GM12878 (cell line): ENCODE data around the gene CAMTA2. TPM values are rescaled to one million over a fixed set of nuclear protein-coding genes. Genes with fewer than 3 reads are reported as not detected.

Experiments
- ATF2 ChIP-seq: IDR thresholded peaks from 2 replicates; pipeline ENCODE4 v1.6.1; 2012; ENCODE audit warnings: low read length, inconsistent platforms
- BHLHE40 ChIP-seq, 2 experiments: fragments of 450-650 bp in 1 of 2; IDR thresholded peaks; 2 replicates each; pipeline ENCODE4 v1.6.1; 2011 to 2017; ENCODE audit warnings: low read depth in 2 of 2, borderline replicate concordance in 1 of 2, improper control_type of control experiment in 1 of 2, low read length in 1 of 2, mild to moderate bottlenecking in 1 of 2
- BRCA1 ChIP-seq: IDR thresholded peaks from 2 replicates; pipeline ENCODE4 v1.6.1; 2011; ENCODE audit warnings: low read depth, low read length, improper control_type of control experiment
- CBFB ChIP-seq: IDR thresholded peaks from 2 replicates; pipeline ENCODE4 v1.6.1; 2016; ENCODE audit warnings: antibody characterized with exemption, low read depth
- CBX5 ChIP-seq: sonication (generic); IDR thresholded peaks from 2 replicates; pipeline ENCODE4 v1.6.1; 2016; ENCODE audit warnings: low read depth, moderate library complexity, mild to moderate bottlenecking, inconsistent platforms
- CEBPB ChIP-seq, 2 experiments: fragments of 150-350 bp in 1 of 2; IDR thresholded peaks; 2 replicates each; pipeline ENCODE4 v1.6.1; 2012 to 2014; ENCODE audit warnings: low read depth in 2 of 2, low read length in 2 of 2, borderline replicate concordance in 1 of 2, inconsistent platforms in 1 of 2
- ESRRA ChIP-seq: IDR thresholded peaks from 2 replicates; pipeline ENCODE4 v1.6.1; 2012; ENCODE audit warnings: mild to moderate bottlenecking, low read length, improper control_type of control experiment
- ETV6 ChIP-seq, 2 experiments: fragments of 450-650 bp in 1 of 2; IDR thresholded peaks in 1 of 2; conservative IDR thresholded peaks in 1 of 2; 2 replicates each; pipeline ENCODE4 v1.6.1; 2014; ENCODE audit warnings: antibody characterized with exemption in 1 of 2, borderline replicate concordance in 1 of 2, low read depth in 1 of 2, mild to moderate bottlenecking in 1 of 2, moderate library complexity in 1 of 2
- EZH2 ChIP-seq: IDR thresholded peaks from 2 replicates; pipeline ENCODE4 v1.6.1; 2012; ENCODE audit warnings: low read depth, mild to moderate bottlenecking, control low read depth, inconsistent platforms, low read length, borderline replicate concordance; ENCODE audit not compliant: control insufficient read depth
- FOS ChIP-seq: IDR thresholded peaks from 3 replicates; pipeline ENCODE4 v1.6.1; 2011; ENCODE audit warnings: borderline replicate concordance; ENCODE audit not compliant: insufficient read length; ENCODE audit errors: extremely low read depth
- FOXM1 ChIP-seq: IDR thresholded peaks from 2 replicates; pipeline ENCODE4 v1.6.1; 2012; ENCODE audit warnings: low read depth, mild to moderate bottlenecking, inconsistent platforms, low read length, moderate library complexity
- NBN ChIP-seq: fragments of 450-650 bp; IDR thresholded peaks from 2 replicates; pipeline ENCODE4 v1.6.1; 2016
- NR2C2 ChIP-seq: IDR thresholded peaks from 2 replicates; pipeline ENCODE4 v1.6.1; 2011; ENCODE audit warnings: borderline replicate concordance, low read depth; ENCODE audit not compliant: control insufficient read depth, insufficient read length
- PAX5 ChIP-seq: IDR thresholded peaks from 2 replicates; pipeline ENCODE4 v1.6.1; 2011; ENCODE audit warnings: low read depth, low read length, borderline replicate concordance
- POLR2A ChIP-seq: IDR thresholded peaks from 2 replicates; pipeline ENCODE4 v1.6.1; 2011; ENCODE audit warnings: low read depth, mild to moderate bottlenecking, low read length
- POU2F2 ChIP-seq: IDR thresholded peaks from 3 replicates; pipeline ENCODE4 v1.6.1; 2011; ENCODE audit warnings: low read depth, mild to moderate bottlenecking, low read length, borderline replicate concordance
- SUZ12 ChIP-seq: fragments of 200-600 bp; sonication (generic); IDR thresholded peaks from one replicate; pipeline ENCODE4 v1.6.1; 2018; ENCODE audit warnings: antibody characterized with exemption, mild to moderate bottlenecking; ENCODE audit not compliant: unreplicated experiment
- TCF7 ChIP-seq: IDR thresholded peaks from 2 replicates; pipeline ENCODE4 v1.6.1; 2014; ENCODE audit warnings: antibody characterized with exemption, borderline replicate concordance
- USF1 ChIP-seq: IDR thresholded peaks from 2 replicates; pipeline ENCODE4 v1.6.1; 2011; ENCODE audit warnings: borderline replicate concordance, low read depth, mild to moderate bottlenecking, moderate library complexity, mixed read lengths, low read length; ENCODE audit not compliant: insufficient read depth; ENCODE audit errors: extremely low read length
- YY1 ChIP-seq: IDR thresholded peaks from 2 replicates; pipeline ENCODE4 v1.6.1; 2011; ENCODE audit warnings: low read depth, mild to moderate bottlenecking, low read length
- ZNF207 ChIP-seq: fragments of 450-650 bp; IDR thresholded peaks from 2 replicates; pipeline ENCODE4 v1.6.1; 2014; ENCODE audit warnings: antibody characterized with exemption, mild to moderate bottlenecking, borderline replicate concordance
- ZNF217 ChIP-seq: fragments of 450-650 bp; IDR thresholded peaks from 2 replicates; pipeline ENCODE4 v1.6.1; 2017; ENCODE audit warnings: antibody characterized with exemption, mild to moderate bottlenecking
- ZNF24 ChIP-seq: fragments of 450-650 bp; IDR thresholded peaks from 2 replicates; pipeline ENCODE4 v1.6.1; 2017; ENCODE audit warnings: antibody characterized with exemption, mild to moderate bottlenecking
- ZNF687 ChIP-seq: fragments of 450-650 bp; IDR thresholded peaks from 2 replicates; pipeline ENCODE4 v1.6.1; 2017; ENCODE audit warnings: mild to moderate bottlenecking, moderate library complexity
- ZSCAN29 ChIP-seq: fragments of 450-650 bp; IDR thresholded peaks from 2 replicates; pipeline ENCODE4 v1.6.1; 2017; ENCODE audit warnings: mild to moderate bottlenecking, moderate library complexity
- polyA plus RNA-seq, 11 experiments: library from polyadenylated mRNA; depleted of rRNA in 4 of 11; unstranded in 6 of 11; stranded (reverse) in 5 of 11; fragments of >200 nt; fragmentation: Nextera tagmentation in 4 of 11; fragmentation: Illumina TruSeq in 1 of 11; extraction: Ambion mirVana in 4 of 11; extraction: Trizol in 1 of 11; gene quantifications; 1 replicate in 1 of 11; 2 replicates in 10 of 11; pipeline versions ENCODE4 v1.2.1 to v1.2.3, GENCODE V29; 2011 to 2016; ENCODE audit warnings: inconsistent platforms in 2 of 11, missing spikeins in 2 of 11, low read depth in 1 of 11
- total RNA-seq, 4 experiments: library from RNA; depleted of rRNA in 3 of 4; stranded (reverse); fragments of >200 nt in 3 of 4; fragmentation: Illumina TruSeq in 1 of 4; extraction: Trizol in 1 of 4; gene quantifications; 2 replicates each; pipeline versions ENCODE4 v1.2.1 to v1.2.3, GENCODE V29; 2013 to 2021

CAMTA2 gene
- total and polyA plus RNA-seq, 10 of the 15 experiments (the other 5 are each of a cell fraction or from before 2014, with no cell fraction given): 0.42 to 29.3 (median 11.2) TPM

- TF ChIP-seq ZNF687 (peak; percentile 58; the same call in 1 of the 2 replicates), POU2F2 (peak; percentile 11; the same call in 1 of the 3 replicates), BHLHE40 (IDR thresholded peaks at IDR 0.05; ENCODE audit: borderline replicate concordance in 1 of 2, low read depth in 2 of 2, low read length in 1 of 2) (no peak), ATF2 (no peak), CBFB (no peak), SUZ12 (no peak), ESRRA (no peak), PAX5 (no peak), NBN (peak; percentile 57), NR2C2 (no peak), ZNF207 (no peak), FOXM1 (no peak), YY1 (peak; percentile 70), ZNF24 (peak; percentile 81), ETV6 (conservative IDR thresholded peaks at IDR 0.05 in 1 of 2, IDR thresholded peaks at IDR 0.05 in 1 of 2; ENCODE audit: borderline replicate concordance in 1 of 2, low read depth in 1 of 2) (no peak), EZH2 (no peak), ZSCAN29 (no peak), USF1 (no peak), FOS (no peak), BRCA1 (no peak), CEBPB (IDR thresholded peaks at IDR 0.05; ENCODE audit: borderline replicate concordance in 1 of 2, low read depth in 2 of 2, low read length in 2 of 2) (no peak), ZNF217 (no peak), TCF7 (no peak), POLR2A (no peak; the same call in 1 of the 2 replicates), CBX5 (no peak)
Measured at GRCh38 chr17:5031365-5032082, 44.0 kb upstream of the CAMTA2 start (continued).
